Nephron progenitor cell (in vitro differentiated cells): ENCODE results near the gene DENND2C.

Experiments used
- DNase-seq: peaks from one replicate; pipeline ENCODE4 v3.0.0; 2021
- H3K27ac Mint-ChIP-seq: 2 replicates; pipeline ENCODE4 v1.8.0; 2021; ENCODE audit warnings: mild to moderate bottlenecking, moderate library complexity, mixed read lengths
- H3K27me3 Mint-ChIP-seq: 2 replicates; pipeline ENCODE4 v1.8.0; 2021; ENCODE audit warnings: mild to moderate bottlenecking, low read depth, mixed read lengths; ENCODE audit not compliant: poor library complexity
- H3K36me3 Mint-ChIP-seq: 2 replicates; pipeline ENCODE4 v1.8.0; 2021; ENCODE audit warnings: low read depth, mixed read lengths
- H3K4me1 Mint-ChIP-seq: 2 replicates; pipeline ENCODE4 v1.8.0; 2021; ENCODE audit warnings: mixed read lengths
- H3K4me3 Mint-ChIP-seq: 2 replicates; pipeline ENCODE4 v1.8.0; 2021; ENCODE audit warnings: mild to moderate bottlenecking, moderate library complexity, mixed read lengths
- H3K9me3 Mint-ChIP-seq: 2 replicates; pipeline ENCODE4 v1.8.0; 2021; ENCODE audit warnings: mild to moderate bottlenecking, moderate library complexity, mixed read lengths
- CTCF ChIP-seq: fragments of 200-600 bp; sonication (generic); IDR thresholded peaks from 2 replicates; pipeline ENCODE4 v1.5.0; 2021; ENCODE audit warnings: antibody characterized with exemption

Gene DENND2C

GRCh38 chr1:114666954-114667353 is 2.9 kb downstream of the DENND2C start:
- Mint-ChIP-seq H3K27me3 (peaks cover 20% of the 10 kb centered on the region), H3K4me3 (no peak overlapping the region), H3K36me3 (no peaks in the 10 kb centered on the region), H3K4me1 (no peaks in the 10 kb centered on the region), H3K9me3 (no peaks in the 10 kb centered on the region), H3K27ac (no peak overlapping the region)
- no peak for DNase-seq
- TF ChIP-seq CTCF, result no peak

- H3K27me3 Mint-ChIP-seq, result peaks cover 7% of the 10 kb centered on the region
- no peak for DNase-seq
- no peak for TF ChIP-seq CTCF
- peak overlapping the region; percentile 36 for H3K27ac Mint-ChIP-seq
- no peak overlapping the region for H3K4me3 Mint-ChIP-seq
- H3K9me3 Mint-ChIP-seq, result no peaks in the 10 kb centered on the region
- no peaks in the 10 kb centered on the region for H3K4me1 Mint-ChIP-seq
- H3K36me3 Mint-ChIP-seq, result no peaks in the 10 kb centered on the region
These were observed 9.6 kb downstream of the DENND2C start for GRCh38 chr1:114660238-114660637.

GRCh38 chr1:114651893-114652292 is 18.0 kb downstream of the DENND2C start:
- no peak overlapping the region for H3K27ac Mint-ChIP-seq
- H3K27me3 Mint-ChIP-seq, result no peaks in the 10 kb centered on the region
- no peaks in the 10 kb centered on the region for H3K36me3 Mint-ChIP-seq
- no peak overlapping the region for H3K4me3 Mint-ChIP-seq
- no peaks in the 10 kb centered on the region for H3K9me3 Mint-ChIP-seq
- no peaks in the 10 kb centered on the region for H3K4me1 Mint-ChIP-seq
- DNase-seq, result no peak
- TF ChIP-seq CTCF, result no peak

GRCh38 chr1:114648503-114648902 is 21.3 kb downstream of the DENND2C start:
- Mint-ChIP-seq H3K4me3 (no peak overlapping the region), H3K36me3 (no peaks in the 10 kb centered on the region), H3K27me3 (no peaks in the 10 kb centered on the region), H3K4me1 (no peaks in the 10 kb centered on the region), H3K27ac (no peak overlapping the region), H3K9me3 (no peaks in the 10 kb centered on the region)
- no peak for DNase-seq
- TF ChIP-seq CTCF, result no peak

GRCh38 chr1:114641377-114641776 is 28.5 kb downstream of the DENND2C start:
- Mint-ChIP-seq H3K9me3 (no peaks in the 10 kb centered on the region), H3K27ac (no peak overlapping the region), H3K4me3 (no peak overlapping the region), H3K27me3 (no peaks in the 10 kb centered on the region), H3K36me3 (no peaks in the 10 kb centered on the region), H3K4me1 (no peaks in the 10 kb centered on the region)
- DNase-seq, result no peak
- TF ChIP-seq CTCF, result no peak

- no peaks in the 10 kb centered on the region for H3K36me3 Mint-ChIP-seq
- no peak for DNase-seq
- H3K27me3 Mint-ChIP-seq, result no peaks in the 10 kb centered on the region
- H3K27ac Mint-ChIP-seq, result no peak overlapping the region
- H3K4me3 Mint-ChIP-seq, result no peak overlapping the region
- TF ChIP-seq CTCF, result no peak
- no peaks in the 10 kb centered on the region for H3K9me3 Mint-ChIP-seq
- H3K4me1 Mint-ChIP-seq, result no peaks in the 10 kb centered on the region
These were observed 30.9 kb downstream of the DENND2C start for GRCh38 chr1:114638910-114639309.
